Natural killer cell (primary cell): ENCODE results near the gene LIPA. TPM values are rescaled to one million over a fixed set of nuclear protein-coding genes. Genes with fewer than 3 reads are reported as not detected.

Experiments used
- ATAC-seq, 3 donors: fragments of 150-1000 bp in 2 of 3; fragments of 200-7000 bp in 1 of 3; cut with Tn5 transposase; 1 replicate in 1 of 3; 2 replicates in 2 of 3; pipeline ENCODE4 v1.10.0; 2021; ENCODE audit warnings: mild to moderate bottlenecking in 2 of 3, moderate library complexity in 2 of 3
- DNase-seq, 2 donors: peaks; one replicate each; pipeline versions ENCODE4 v3.0.0 to v3.0.0-alpha.2; 2013 to 2021; ENCODE audit warnings: mixed read lengths in 1 of 2
- H3K27ac ChIP-seq: one replicate; pipeline ENCODE4 v1.5.1; 2013; ENCODE audit warnings: mild to moderate bottlenecking, low read length
- H3K27me3 ChIP-seq: one replicate; pipeline ENCODE4 v1.6.1; 2013; ENCODE audit warnings: low read length; ENCODE audit not compliant: control insufficient read depth, insufficient read depth
- H3K36me3 ChIP-seq: one replicate; pipeline ENCODE4 v1.6.1; 2013; ENCODE audit warnings: low read length; ENCODE audit not compliant: control insufficient read depth, insufficient read depth
- H3K4me1 ChIP-seq: one replicate; pipeline ENCODE4 v1.6.1; 2013; ENCODE audit warnings: low read length; ENCODE audit not compliant: control insufficient read depth, insufficient read depth
- H3K4me3 ChIP-seq: one replicate; pipeline ENCODE4 v1.5.1; 2013; ENCODE audit warnings: low read length
- H3K9me3 ChIP-seq: one replicate; pipeline ENCODE4 v1.6.1; 2013; ENCODE audit warnings: low read length; ENCODE audit not compliant: control insufficient read depth, insufficient read depth
- H3K27ac Mint-ChIP-seq, 2 donors: one replicate each; pipeline ENCODE4 v1.8.0; 2022; ENCODE audit warnings: mild to moderate bottlenecking in 2 of 2, mixed read lengths in 2 of 2, moderate library complexity in 1 of 2
- H3K27me3 Mint-ChIP-seq, 2 donors: one replicate each; pipeline ENCODE4 v1.8.0; 2022; ENCODE audit warnings: low read depth in 2 of 2, mixed read lengths in 2 of 2
- H3K36me3 Mint-ChIP-seq: one replicate; pipeline ENCODE4 v1.8.0; 2022; ENCODE audit warnings: mixed read lengths
- H3K4me1 Mint-ChIP-seq, 2 donors: one replicate each; pipeline ENCODE4 v1.8.0; 2022; ENCODE audit warnings: mixed read lengths in 2 of 2
- H3K4me3 Mint-ChIP-seq: one replicate; pipeline ENCODE4 v1.8.0; 2022; ENCODE audit warnings: mild to moderate bottlenecking, moderate library complexity, mixed read lengths
- H3K9me3 Mint-ChIP-seq, 2 donors: one replicate each; pipeline ENCODE4 v1.8.0; 2022; ENCODE audit warnings: mixed read lengths in 2 of 2
- CTCF ChIP-seq: fragments of 200-600 bp; IDR thresholded peaks from one replicate; pipeline ENCODE4 v1.8.0; 2022; ENCODE audit warnings: antibody characterized with exemption
- WGBS: methylation state at CpG from one replicate; pipeline ENCODE4 v1.1.7; 2013; ENCODE audit warnings: missing lambda C conversion rate; ENCODE audit not compliant: insufficient coverage; 5-methylcytosine and 5-hydroxymethylcytosine counted together
- intact Hi-C: fragments of 100-400 bp; cut with micrococcal nuclease; formaldehyde crosslinking; loops from one replicate; pipeline ENCODE4 v1.14.2; 2022
- total RNA-seq, 4 donors: library from RNA; stranded (reverse); fragments of 120-200 nt in 1 of 4; gene quantifications; one replicate each; pipeline versions ENCODE4 v1.2.3 to v1.2.4, GENCODE V29; 2013 to 2022

The LIPA gene
- total RNA-seq, 3 donors from 2014 or later (not counting 1 experiment from before 2014, with no cell fraction given): 41.0 to 43.3 (median 41.1) TPM

GRCh38 chr10:89184638-89185037 is 66.9 kb downstream of the LIPA start:
- H3K4me3 ChIP-seq: no peak overlapping the region
- H3K27ac ChIP-seq: no peak overlapping the region
- no peak for ATAC-seq
- H3K36me3 Mint-ChIP-seq: no peaks in the 10 kb centered on the region
- no peak overlapping the region for H3K4me3 Mint-ChIP-seq
- peaks cover 6 to 25% of the 10 kb centered on the region in 2 donors for H3K27me3 Mint-ChIP-seq
- intact Hi-C loops: no loop called here
- no peak for TF ChIP-seq CTCF
- H3K9me3 ChIP-seq: no peaks in the 10 kb centered on the region
- H3K9me3 Mint-ChIP-seq: no peaks in the 10 kb centered on the region
- no peak overlapping the region for H3K27ac Mint-ChIP-seq
- no peaks in the 10 kb centered on the region for H3K27me3 ChIP-seq
- no peaks in the 10 kb centered on the region for H3K4me1 Mint-ChIP-seq
- DNase-seq: no peak
- no peaks in the 10 kb centered on the region for H3K36me3 ChIP-seq
- 71% methylated on average over 3 of the region's 3 CpGs for WGBS
- no peaks in the 10 kb centered on the region for H3K4me1 ChIP-seq

- no peaks in the 10 kb centered on the region for H3K36me3 ChIP-seq
- no peak for DNase-seq
- Mint-ChIP-seq H3K27me3 (peaks cover 6 to 19% of the 10 kb centered on the region in 2 donors), H3K9me3 (no peaks in the 10 kb centered on the region), H3K27ac (no peak overlapping the region), H3K4me1 (no peaks in the 10 kb centered on the region), H3K36me3 (no peaks in the 10 kb centered on the region), H3K4me3 (no peak overlapping the region)
- H3K9me3 ChIP-seq: no peaks in the 10 kb centered on the region
- H3K27me3 ChIP-seq: no peaks in the 10 kb centered on the region
- intact Hi-C loops: no loop called here
- no peak for ATAC-seq
- no peak overlapping the region for H3K27ac ChIP-seq
- TF ChIP-seq CTCF: no peak
- no peak overlapping the region for H3K4me3 ChIP-seq
- no peaks in the 10 kb centered on the region for H3K4me1 ChIP-seq
Observed at GRCh38 chr10:89183571-89183970, 68.0 kb downstream of the LIPA start.

GRCh38 chr10:89182894-89183293 is 68.7 kb downstream of the LIPA start:
- Histone ChIP-seq H3K36me3 (no peaks in the 10 kb centered on the region), H3K4me1 (no peaks in the 10 kb centered on the region), H3K27me3 (no peaks in the 10 kb centered on the region), H3K9me3 (no peaks in the 10 kb centered on the region), H3K27ac (no peak overlapping the region), H3K4me3 (no peak overlapping the region)
- H3K4me3 Mint-ChIP-seq: no peak overlapping the region
- H3K4me1 Mint-ChIP-seq: no peaks in the 10 kb centered on the region
- intact Hi-C loops: no loop called here
- 76% methylated on average over 1 of the region's 2 CpGs for WGBS
- no peaks in the 10 kb centered on the region for H3K9me3 Mint-ChIP-seq
- TF ChIP-seq CTCF: no peak
- peaks cover 6 to 13% of the 10 kb centered on the region in 2 donors for H3K27me3 Mint-ChIP-seq
- no peak for DNase-seq
- H3K36me3 Mint-ChIP-seq: no peaks in the 10 kb centered on the region
- no peak for ATAC-seq
- no peak overlapping the region for H3K27ac Mint-ChIP-seq

GRCh38 chr10:89175816-89176215 is 75.8 kb downstream of the LIPA start:
- no peak overlapping the region for H3K27ac ChIP-seq
- ATAC-seq (no peak), DNase-seq (no peak)
- no peaks in the 10 kb centered on the region for H3K36me3 ChIP-seq
- H3K4me3 ChIP-seq: no peak overlapping the region
- Mint-ChIP-seq H3K27ac (no peak overlapping the region), H3K27me3 (peaks cover 10 to 27% of the 10 kb centered on the region in 2 donors), H3K4me3 (no peak overlapping the region), H3K4me1 (no peaks in the 10 kb centered on the region), H3K9me3 (no peaks in the 10 kb centered on the region), H3K36me3 (no peaks in the 10 kb centered on the region)
- peaks cover 4% of the 10 kb centered on the region for H3K27me3 ChIP-seq
- no peaks in the 10 kb centered on the region for H3K9me3 ChIP-seq
- no peak for TF ChIP-seq CTCF
- no peaks in the 10 kb centered on the region for H3K4me1 ChIP-seq
- intact Hi-C loops: no loop called here
